HL-60 (cell line): Measurements from ENCODE around the gene FOXP1.

Experiments
- CTCF ChIP-seq: IDR thresholded peaks from one replicate; pipeline ENCODE4 v1.5.1; 2011; ENCODE audit warnings: low read length, control low read depth, inconsistent platforms; ENCODE audit not compliant: insufficient read depth
- POLR2AphosphoS5 ChIP-seq: IDR thresholded peaks from 2 replicates; pipeline ENCODE4 v1.6.1; 2012; ENCODE audit warnings: low read depth
- REST ChIP-seq: IDR thresholded peaks from 2 replicates; pipeline ENCODE4 v1.6.1; 2012; ENCODE audit warnings: low read depth; ENCODE audit not compliant: insufficient replicate concordance

- TF ChIP-seq REST: no peak
- TF ChIP-seq CTCF: no peak
- no peak for TF ChIP-seq POLR2AphosphoS5
These were observed 73.0 kb downstream of the FOXP1 start for GRCh38 chr3:71510510-71510909.
